ENCODE data around the gene GXYLT1.
A peak's percentile ranks its signal among the peaks of the same experiment; 100 is the strongest.
"Not testable (repeated sequence)": the region's sequence is repeated elsewhere in the genome, so short reads cannot be mapped to it uniquely, and the experiment has no call there.

Gene GXYLT1, protein sequence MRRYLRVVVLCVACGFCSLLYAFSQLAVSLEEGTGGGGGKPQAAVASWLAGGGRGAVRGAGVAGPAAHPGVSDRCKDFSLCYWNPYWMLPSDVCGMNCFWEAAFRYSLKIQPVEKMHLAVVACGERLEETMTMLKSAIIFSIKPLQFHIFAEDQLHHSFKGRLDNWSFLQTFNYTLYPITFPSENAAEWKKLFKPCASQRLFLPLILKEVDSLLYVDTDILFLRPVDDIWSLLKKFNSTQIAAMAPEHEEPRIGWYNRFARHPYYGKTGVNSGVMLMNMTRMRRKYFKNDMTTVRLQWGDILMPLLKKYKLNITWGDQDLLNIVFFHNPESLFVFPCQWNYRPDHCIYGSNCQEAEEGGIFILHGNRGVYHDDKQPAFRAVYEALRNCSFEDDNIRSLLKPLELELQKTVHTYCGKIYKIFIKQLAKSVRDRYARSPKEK

DNA sequence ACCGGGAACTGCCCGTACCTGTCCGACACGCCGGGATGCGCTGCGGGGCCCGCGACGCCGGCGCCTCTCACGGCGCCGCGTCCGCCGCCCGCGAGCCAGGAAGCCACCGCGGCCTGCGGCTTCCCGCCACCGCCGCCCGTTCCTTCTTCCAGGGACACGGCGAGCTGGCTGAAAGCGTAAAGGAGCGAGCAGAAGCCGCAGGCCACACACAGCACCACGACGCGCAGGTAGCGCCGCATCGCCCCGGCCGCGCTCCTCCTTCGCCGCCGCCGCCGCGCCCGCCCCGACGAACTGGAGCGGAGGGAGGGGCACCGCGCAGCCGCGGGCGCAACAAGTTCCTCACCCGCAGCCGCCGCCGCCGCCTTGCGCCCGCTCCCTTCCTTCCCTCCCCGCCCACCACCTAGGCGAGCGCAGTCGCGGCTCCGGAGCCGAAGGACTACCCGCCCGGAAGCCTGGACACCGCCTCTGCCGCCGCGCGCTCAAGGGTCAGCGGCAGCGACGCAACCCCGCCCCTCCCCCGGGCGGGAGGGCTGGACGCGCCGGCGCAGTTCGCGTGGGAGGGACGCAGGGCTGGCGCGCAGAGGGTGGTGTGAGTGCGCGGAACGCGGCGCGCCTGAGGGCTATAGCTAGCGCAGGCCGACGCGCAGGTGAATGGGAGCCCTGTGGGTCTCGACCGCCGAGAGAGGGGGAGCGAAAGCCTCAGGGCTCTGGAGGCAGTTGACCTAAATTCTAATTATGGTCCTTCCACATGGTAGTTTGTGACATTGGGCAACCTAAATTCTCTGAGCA is at the start of gene GXYLT1:
TSS of gene GXYLT1 (minus strand) at position 467 of the 789 bp plus-strand sequence. CDS start at position 239, 228 bp downstream.
- peak; percentile 65 to 67 for DNase-seq (ENCODE audit: low read depth in 2 of 2)

DNA sequence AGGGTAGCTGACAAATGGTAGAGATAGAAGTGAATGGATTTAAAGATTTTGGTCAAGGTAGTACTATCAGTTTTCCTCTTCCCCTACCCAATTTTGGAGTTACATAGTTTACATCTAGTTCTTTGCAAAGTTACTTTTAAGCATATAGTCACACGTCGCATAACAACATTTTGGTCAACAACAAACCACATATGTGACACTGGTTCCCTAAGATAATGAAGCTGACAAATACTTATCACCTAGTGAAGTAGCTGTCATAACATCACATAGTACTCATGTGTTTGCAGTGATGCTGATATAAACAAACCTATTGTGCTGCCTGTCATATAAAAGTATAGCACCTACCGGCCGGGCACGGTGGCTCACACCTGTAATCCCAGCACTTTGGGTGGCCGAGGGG is 48.0 kb upstream of the GXYLT1 start:
- no peak for DNase-seq (ENCODE audit: low read depth in 2 of 2)

DNA sequence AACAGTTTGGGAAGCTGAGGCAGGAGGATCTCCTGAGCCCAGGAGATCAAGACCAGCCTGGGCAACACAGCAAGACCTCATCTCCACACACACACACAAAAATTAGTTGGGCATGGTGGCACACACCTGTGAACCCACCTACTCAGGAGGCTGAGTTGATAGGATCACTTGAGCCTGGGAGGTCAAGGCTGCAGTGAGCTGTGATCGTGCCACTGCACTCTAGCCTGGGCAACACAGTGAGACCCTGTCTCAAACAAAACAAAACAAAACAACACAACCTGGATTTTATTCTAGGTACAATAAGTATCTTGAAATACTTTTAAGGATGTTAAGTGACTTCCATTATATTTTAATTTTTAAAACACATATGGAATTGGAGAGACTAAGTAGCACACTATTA is 47.6 kb upstream of the GXYLT1 start:
- no peak for DNase-seq (ENCODE audit: low read depth in 2 of 2)

DNA sequence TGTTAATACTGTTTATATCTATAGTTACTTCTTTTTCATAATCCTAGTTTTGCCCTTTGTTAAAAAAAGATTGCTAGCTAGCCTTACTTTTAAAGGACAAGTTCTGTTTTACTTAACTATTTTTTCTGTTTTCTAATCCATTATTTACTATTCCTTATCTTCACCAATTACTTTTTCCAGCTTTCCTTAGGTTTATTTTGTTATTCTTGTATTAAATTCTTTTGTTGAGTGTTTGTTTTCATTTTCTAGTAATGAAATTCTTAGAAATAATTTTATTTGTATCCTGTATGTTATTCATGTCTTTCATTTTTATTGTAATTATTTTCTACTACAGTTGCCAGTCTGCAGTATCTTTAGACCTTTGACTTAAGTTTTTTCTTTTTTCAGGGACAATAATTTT is 45.7 kb upstream of the GXYLT1 start:
- DNase-seq (ENCODE audit: low read depth in 2 of 2): no peak

DNA sequence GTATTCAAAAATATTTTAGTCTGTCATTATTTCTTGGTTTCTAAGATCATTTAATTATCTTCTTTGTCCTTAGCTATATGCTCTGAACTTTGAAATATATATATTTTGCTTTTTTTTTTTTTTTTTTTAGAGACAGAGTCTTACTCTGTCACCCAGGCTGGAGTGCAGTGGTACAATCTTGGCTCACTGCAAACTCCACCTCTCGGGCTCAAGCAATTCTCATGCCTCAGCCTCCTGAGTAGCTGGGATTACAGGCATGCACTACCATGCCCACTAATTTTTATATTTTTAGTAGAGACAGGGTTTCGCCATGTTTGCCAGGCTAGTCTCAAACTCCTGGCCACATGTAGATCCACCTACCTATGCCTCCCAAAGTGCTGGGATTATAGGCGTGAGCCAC is 43.6 kb upstream of the GXYLT1 start:
- DNase-seq (ENCODE audit: low read depth in 2 of 2): not testable (repeated sequence)

DNA sequence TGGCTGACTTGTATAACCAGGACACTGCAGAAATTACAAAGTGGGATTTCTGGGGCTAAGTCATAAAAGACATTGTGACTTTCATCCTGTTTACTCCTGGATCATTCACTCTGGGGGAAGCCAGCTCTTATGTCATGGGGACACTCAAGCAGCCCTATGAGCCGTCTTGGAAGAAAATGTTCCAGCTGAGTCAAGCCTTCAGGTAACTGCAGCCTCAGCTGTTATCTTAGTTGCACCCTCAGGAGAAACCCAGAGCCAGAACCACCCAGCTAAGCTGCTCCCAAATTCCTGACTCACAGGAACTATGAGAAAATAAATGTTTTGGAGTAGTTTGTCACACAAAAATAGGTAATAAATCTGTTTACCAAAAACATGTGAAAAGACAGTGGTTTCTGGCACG is 43.1 kb upstream of the GXYLT1 start:
- DNase-seq (ENCODE audit: low read depth in 2 of 2): no peak

DNA sequence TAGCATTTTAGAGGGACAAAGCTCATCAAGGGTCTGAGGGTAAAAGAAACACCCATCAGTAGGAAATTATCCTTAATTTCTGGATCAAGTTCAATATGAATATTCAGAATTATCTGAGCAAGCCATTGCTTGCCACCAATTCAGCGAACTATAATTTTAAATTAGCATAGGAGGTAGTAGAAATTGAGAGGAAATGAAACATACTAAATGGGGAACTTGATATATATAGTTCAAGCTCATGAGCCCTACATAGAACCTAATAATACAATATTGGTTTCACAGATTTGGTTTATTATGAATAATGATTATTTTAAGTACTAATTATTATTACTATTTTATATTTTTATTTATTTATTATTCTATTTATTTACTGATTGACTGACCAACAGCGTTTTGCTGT is 42.1 kb upstream of the GXYLT1 start:
- DNase-seq (ENCODE audit: low read depth in 2 of 2): no peak

DNA sequence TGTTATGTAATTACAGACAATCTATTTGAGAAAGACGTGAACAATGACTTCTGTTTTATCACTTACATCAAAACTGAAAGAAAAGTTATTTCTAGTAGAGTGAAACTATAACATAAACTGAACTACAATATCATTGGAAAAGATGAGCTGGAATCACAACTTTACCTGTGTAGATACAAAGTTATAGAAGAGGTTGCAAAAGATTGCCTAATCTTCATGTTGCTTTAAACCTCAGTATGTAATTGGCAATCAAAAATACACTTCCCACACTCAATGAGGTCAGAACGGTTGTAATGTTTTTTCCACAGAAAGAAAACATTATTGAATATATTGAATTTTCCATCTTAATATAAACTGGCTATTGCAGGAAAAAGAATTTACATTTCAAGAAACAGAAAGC is 37.7 kb upstream of the GXYLT1 start:
- DNase-seq (ENCODE audit: low read depth in 2 of 2): no peak

DNA sequence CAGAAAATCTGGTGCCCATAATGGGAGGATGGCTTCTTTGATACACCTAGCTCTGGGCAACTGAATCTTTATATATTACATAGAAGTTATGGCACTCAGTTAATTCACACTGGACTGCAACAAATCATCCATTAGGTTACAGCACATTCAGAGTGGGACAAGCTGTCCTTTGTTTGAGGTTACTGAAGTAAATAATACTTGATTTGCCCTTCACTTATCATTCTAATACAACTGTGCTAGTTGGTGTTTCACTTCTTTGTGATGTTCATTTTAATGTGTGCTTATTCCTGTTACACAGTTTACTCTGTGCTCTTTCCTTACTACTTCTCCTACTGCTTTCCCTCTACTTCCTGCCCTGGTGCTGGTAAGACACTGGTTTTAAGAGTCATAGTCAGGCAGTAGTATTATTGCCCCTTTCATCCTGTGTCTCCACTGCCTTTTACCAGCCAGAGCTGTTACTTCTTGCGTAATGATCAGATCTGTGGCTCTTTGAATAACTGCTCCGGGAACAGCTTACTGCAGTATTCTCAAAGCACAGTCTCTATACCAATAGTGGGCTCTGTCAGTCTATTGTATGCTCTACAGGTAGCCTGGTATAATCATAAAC is 36.4 kb upstream of the GXYLT1 start:
- DNase-seq (ENCODE audit: low read depth in 2 of 2): no peak

DNA sequence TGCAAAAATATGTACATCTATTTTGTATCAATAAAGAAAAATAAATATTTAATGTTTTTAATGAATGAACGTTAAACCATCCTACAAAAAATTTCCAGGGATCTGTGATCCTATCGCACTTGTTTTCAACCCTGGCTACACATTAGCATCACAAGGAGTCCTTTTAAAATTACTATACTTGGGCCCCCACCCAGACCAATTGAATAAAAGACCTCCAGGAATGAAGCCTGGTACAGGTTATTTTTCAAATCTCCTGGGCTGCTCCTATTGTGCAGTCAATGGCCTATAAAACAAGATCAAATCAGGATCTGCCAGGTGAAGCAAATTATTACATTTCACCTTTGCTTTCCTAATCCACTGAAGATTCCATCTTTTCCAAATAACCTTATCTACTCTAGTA is 33.4 kb upstream of the GXYLT1 start:
- DNase-seq (ENCODE audit: low read depth in 2 of 2): no peak

DNA sequence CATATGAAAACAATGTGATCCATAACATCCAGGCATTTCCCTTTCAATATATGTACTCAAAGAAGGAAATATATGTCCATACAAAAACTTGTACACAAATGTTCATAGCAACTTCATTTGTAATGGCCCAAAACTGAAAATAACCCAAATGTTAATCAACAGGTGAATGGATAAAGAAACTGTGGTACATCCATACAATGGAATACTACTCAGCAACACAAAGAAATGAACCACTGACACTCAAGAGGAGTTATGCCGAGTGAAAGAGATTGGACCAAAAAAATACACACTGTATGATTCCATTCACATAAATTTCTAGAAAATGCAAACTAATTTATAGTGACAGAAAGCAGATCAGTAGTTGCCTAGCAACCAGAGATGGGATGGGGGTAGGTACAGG is 30.3 kb upstream of the GXYLT1 start:
- no peak for DNase-seq (ENCODE audit: low read depth in 2 of 2)

DNA sequence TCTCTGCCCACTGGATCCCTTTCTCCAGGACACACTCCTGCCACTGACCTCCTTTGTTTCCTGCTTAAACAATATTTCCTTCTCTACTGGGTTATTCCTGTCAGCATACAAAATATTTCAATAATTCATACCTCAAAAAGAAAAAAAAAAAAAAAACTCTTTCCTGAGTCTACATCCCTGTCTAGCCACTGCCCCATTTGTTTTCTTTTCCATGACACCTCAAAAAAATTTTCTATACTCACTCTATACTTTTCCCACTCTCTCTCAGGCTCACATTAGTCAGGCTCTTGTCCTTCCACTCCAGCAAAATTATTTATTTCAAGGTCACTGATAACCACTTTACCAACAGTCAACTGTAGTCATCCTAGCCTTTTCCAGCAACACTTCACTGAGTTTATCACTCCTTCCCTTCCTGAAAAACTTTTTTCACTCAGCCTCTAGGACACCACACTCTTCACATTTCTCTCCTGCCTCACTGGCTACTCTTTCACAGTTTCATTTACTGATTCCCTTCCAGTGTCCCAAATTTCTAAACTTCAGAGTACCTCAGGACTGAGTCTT is 29.4 kb upstream of the GXYLT1 start:
- no peak for DNase-seq (ENCODE audit: low read depth in 2 of 2)

DNA sequence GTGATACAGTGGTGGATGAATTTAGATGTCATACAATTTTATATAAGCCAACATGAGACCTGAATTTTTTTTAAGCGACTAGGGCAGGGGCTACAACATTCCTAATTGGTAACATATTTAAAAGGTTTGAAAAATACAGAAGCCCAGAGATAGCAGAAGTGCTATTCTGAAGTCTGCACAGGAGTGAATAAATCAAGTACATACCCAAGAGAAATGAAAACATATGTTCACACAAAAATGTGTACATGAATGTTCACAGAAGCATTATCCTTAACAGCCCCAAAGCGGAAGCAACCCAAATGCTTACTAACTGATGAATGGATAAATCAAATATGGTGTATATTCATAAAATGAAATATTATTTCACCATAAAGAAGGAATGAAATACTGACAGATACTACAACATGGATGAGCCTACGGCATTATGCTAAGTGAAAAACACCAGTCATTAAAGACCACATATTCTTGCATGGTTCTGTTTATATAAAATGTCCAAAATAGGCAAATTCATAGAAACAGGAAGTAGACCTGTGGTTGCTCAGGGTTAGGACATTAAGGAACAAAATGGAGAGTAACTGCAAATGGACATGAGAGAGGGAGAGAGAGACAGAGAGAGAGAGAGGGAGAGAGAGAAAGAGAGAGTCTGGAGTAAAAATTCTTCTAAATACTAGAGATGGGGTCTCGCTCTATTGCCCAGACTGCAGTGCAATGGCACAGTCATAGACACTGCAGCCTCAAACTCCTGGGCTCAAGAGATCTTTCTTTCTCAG is 28.0 kb upstream of the GXYLT1 start:
- DNase-seq (ENCODE audit: low read depth in 2 of 2): no peak

DNA sequence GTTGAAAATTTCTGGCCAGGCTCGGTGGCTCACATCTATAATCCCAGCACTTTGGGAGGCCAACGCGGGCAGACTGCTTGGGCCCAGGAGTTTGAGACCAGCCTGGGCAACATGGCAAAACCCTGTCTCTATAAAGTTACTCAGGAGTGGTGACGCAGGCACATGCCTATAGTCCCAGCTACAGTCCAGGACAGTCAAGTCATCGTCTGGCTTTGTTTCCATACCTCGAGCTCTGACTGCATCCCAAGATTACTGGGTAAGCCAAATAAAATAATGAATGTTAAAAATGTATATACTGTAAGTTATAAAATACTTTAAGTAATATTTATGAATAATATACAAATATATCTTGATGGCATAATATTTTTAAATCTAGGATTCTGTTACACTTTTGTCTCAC is 23.0 kb upstream of the GXYLT1 start:
- no peak for DNase-seq (ENCODE audit: low read depth in 2 of 2)

DNA sequence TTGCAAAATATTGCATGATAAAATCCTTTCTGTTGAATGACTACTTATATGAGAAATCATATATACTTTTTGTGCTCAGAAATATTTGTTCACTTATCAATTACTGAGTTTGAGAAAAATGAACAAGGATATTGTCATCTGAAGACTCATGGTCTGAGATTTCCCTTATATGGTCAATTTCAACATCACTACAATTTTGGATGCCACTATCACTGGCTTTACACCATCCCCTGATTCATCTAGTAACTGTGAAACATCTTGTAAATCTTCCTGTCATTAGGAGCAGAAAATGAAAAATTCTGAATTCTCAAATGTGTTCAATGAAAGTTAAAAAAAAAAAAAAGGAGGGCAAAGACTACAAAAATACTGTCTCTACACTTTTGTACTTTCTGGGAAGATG is 21.8 kb upstream of the GXYLT1 start:
- no peak for DNase-seq (ENCODE audit: low read depth in 2 of 2)

DNA sequence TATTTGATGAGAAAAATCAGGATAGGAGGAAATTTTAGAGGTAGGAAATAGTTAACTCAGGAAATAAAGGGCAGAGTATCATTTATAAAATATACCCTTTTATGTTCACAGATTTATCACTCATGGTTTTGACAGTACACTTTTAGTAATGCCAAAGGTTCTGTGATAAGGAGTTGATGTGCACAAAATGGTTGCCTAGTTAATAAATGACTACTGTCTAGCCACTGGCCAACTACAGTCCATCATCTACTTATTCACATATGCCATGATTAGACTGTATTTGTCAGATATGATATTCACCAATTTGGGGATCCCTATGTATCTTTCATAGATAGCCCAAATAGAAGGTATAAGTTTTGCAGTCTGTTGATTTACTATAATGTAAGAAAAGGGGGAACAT is 19.2 kb upstream of the GXYLT1 start:
- no peak for DNase-seq (ENCODE audit: low read depth in 2 of 2)

DNA sequence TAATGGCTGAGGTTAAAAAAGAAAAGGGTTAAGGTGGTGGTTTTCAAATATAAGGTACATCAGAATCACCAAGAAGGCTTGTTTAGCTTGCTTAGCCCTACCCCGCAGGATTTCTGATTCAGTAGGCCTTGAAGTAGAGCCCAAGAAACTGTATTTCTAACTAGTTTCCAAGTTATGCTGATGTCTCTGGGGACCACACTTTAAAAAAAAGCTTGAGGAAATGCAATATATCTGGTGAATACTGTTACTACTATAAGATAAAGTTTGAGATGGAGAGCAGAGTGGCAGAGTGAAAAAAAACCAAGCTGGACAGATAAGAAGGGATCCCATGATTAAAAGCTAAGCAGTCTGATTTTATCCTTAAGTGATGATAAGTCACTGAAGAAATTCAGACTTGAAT is 18.3 kb upstream of the GXYLT1 start:
- no peak for DNase-seq (ENCODE audit: low read depth in 2 of 2)

DNA sequence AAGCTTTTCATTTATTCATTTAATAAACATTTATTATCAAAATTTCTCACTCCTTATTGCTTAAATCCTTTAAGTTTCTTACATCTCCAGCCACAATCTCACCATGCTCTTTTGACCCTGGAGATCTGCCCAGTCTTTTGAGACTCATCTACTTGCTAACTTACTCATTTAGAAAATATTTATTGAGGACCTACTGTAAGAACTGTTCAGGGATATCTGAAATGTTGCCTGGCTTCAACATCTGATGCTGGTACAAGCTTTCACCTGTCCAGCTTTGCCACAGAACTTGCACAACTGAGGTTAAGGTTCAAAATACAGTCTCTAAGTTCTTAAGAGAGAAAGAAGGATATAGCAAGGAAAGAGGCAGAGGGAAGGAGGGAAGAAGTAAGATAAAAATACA is 17.5 kb upstream of the GXYLT1 start:
- no peak for DNase-seq (ENCODE audit: low read depth in 2 of 2)

DNA sequence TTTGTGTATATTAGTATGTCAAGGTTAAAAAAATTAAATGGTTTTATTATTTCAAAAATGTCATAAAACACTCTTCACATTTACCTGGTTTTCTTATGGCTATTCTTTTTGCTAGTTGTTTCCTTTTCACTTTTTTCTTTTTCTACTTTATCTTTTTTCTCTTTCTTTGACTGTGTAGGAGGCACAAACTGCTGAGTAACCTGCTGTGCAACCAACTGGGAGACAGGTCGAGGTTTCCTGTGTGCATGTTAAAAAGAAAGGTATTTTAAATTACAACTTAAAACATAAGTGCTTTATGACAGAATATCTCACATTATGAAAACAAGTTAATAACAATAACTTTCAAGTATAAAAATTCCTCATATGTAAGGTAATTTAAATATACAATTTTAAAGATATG is 16.9 kb upstream of the GXYLT1 start:
- no peak for DNase-seq (ENCODE audit: low read depth in 2 of 2)

DNA sequence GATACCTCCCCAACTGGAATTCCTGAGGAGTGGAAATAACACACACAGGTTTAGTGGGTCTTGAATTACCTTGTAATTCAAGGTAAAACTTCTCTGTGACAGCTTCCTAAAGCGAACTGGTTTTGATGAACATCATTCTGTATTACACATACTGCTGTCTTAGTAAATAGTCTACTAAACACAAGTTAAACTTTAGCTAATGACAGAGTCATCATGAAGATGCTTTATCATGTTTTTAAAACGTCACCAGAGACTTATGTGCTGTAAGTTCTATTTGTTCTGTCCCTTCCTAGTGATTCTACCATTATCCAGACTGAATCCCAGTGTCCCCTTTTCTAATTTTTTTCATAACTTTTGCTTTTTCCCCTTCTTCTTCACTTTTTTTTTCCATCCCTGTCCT is 11.6 kb upstream of the GXYLT1 start:
- DNase-seq (ENCODE audit: low read depth in 2 of 2): no peak

DNA sequence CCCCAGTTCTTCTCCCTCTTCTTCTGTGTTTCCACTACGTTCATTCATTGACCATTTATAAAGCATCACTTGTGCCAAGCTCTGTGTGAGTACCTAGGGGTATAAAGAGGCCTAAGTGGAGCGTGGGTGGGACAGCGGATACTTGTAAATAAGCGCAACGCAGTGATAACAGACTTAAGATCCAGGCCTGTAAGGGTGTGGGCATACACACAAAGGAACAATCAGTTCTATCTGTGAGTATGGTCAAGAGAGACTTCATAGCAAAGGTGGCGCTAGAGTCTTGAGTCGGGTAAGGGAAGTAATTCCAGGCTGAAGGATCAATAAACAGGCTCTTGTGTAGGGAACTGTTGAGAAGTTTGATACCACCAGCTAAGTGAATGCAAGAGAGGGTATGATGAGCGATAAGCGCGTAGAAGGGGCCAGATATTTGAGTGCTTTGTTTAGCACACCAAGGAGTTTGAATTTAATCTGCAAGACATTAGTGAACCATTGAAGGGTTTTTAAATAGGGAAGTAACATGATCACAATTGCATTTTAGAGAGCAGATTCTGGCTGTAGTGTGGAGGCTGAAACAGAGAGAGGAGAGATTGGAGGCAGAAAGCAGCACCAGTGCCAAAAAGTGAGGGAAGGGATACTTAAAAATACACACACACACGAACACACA is 1.0 kb upstream of the GXYLT1 start:
- DNase-seq (ENCODE audit: low read depth in 2 of 2): no peak

All from stimulated activated CD8-positive, alpha-beta memory T cell treated with anti-CD3 and anti-CD28 coated beads, Interleukin-2, amount 100 ng/mL, for 1 hour (primary cell).